ENCODE results near the gene PCIF1.

DNA sequence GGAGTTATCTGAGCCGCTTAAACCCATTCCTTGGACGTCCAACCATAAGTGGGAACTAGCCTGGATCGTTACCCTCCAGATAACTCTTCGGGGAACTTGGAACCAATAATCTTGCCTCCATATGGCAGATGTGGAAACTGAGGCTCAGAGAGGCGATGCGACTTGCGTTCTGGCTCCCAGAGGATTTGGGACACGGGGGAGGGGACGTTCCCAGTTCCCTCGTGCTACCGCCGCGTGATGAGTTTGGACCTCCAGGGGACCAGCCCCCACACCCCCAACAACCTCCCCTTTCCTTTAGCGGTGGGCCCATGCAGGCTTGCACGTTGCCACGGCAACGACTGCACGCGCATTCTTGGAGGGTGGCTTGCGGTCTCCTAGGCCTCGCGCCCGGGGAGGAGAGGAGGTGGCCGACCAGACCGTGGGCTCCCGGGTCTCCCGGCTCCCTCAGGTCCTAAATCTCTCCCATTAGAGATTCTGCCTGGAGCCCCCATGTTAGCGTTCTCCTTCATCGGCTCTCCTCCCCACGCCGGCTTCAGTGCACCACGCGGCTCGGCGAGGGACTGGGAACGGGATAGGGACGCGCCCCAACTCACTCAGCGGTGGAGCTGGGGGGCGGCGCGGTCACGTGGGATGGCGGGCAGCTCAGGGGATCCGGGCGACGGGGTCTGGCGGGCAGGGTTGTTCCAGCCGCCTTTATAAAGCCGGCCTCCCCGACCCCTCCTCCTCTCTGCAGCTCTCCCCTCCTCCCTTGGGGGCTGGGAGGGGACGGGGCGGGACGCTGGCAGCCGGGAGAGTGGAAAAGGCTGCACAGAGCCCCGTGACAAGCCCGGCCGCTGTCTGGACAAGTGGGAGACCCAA, 22.8 kb upstream of the PCIF1 start, which contains the start of gene PLTP:
- TF ChIP-seq POLR2AphosphoS5 (IDR thresholded peaks at IDR 0.05; ENCODE audit: insufficient read depth, low read depth, low read length) (peak; percentile 61), EZH2 (IDR thresholded peaks at IDR 0.05; ENCODE audit: borderline replicate concordance, low read depth, low read length, severe bottlenecking) (no peak), MAX (IDR thresholded peaks at IDR 0.05; ENCODE audit: insufficient read depth, insufficient read length) (no peak), JUN (IDR thresholded peaks at IDR 0.05; ENCODE audit: borderline replicate concordance, insufficient read depth, insufficient read length, low read depth) (no peak), POLR2A (IDR thresholded peaks at IDR 0.05; ENCODE audit: low read depth, low read length) (peak; percentile 79)
- TF ChIP-seq, protein P1, sequence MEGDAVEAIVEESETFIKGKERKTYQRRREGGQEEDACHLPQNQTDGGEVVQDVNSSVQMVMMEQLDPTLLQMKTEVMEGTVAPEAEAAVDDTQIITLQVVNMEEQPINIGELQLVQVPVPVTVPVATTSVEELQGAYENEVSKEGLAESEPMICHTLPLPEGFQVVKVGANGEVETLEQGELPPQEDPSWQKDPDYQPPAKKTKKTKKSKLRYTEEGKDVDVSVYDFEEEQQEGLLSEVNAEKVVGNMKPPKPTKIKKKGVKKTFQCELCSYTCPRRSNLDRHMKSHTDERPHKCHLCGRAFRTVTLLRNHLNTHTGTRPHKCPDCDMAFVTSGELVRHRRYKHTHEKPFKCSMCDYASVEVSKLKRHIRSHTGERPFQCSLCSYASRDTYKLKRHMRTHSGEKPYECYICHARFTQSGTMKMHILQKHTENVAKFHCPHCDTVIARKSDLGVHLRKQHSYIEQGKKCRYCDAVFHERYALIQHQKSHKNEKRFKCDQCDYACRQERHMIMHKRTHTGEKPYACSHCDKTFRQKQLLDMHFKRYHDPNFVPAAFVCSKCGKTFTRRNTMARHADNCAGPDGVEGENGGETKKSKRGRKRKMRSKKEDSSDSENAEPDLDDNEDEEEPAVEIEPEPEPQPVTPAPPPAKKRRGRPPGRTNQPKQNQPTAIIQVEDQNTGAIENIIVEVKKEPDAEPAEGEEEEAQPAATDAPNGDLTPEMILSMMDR (IDR thresholded peaks at IDR 0.05; ENCODE audit: extremely low read depth in 1 of 2, insufficient read depth in 1 of 2, low read depth in 1 of 2, low read length in 2 of 2): no peak
